HepG2 (cell line): ENCODE measurements around the gene FIBP. TPM values are rescaled to one million over a fixed set of nuclear protein-coding genes. Genes with fewer than 3 reads are reported as not detected.

Source experiments
- ADNP ChIP-seq: sonication (generic); formaldehyde crosslinking; IDR thresholded peaks from 2 replicates; pipeline ENCODE4 v1.4.0; 2020; ENCODE audit warnings: missing genetic modification reagents
- AFF4 ChIP-seq: sonication (generic); formaldehyde crosslinking; IDR thresholded peaks from 2 replicates; pipeline ENCODE4 v1.4.0; 2020; ENCODE audit warnings: missing genetic modification reagents
- ETV5 ChIP-seq: IDR thresholded peaks from 2 replicates; pipeline ENCODE4 v1.6.1; 2018; ENCODE audit warnings: missing biosample characterization, missing genetic modification reagents, inconsistent platforms, borderline replicate concordance
- EZH2 ChIP-seq: conservative IDR thresholded peaks from 2 replicates; pipeline ENCODE4 v1.6.1; 2012; ENCODE audit warnings: mild to moderate bottlenecking, low read depth, low read length, moderate library complexity
- GTF2F1 ChIP-seq: fragments of 150-350 bp; IDR thresholded peaks from 2 replicates; pipeline ENCODE4 v1.6.1; 2014; ENCODE audit warnings: low read length
- HOXA9 ChIP-seq: sonication (generic); formaldehyde crosslinking; IDR thresholded peaks from 2 replicates; pipeline ENCODE4 v1.8.1; 2022; ENCODE audit warnings: missing genetic modification reagents, mild to moderate bottlenecking, moderate library complexity, borderline replicate concordance
- KAT7 ChIP-seq: IDR thresholded peaks from 2 replicates; pipeline ENCODE4 v1.6.1; 2018; ENCODE audit warnings: borderline replicate concordance, missing compliant biosample characterization
- MAZ ChIP-seq, 2 experiments: sonication (generic) in 1 of 2; formaldehyde crosslinking in 1 of 2; IDR thresholded peaks; 2 replicates each; pipeline versions ENCODE4 v1.5.0 to v1.6.1; 2012 to 2020; ENCODE audit warnings: low read depth in 2 of 2, mild to moderate bottlenecking in 2 of 2, borderline replicate concordance in 1 of 2, improper control_type of control experiment in 1 of 2, low read length in 1 of 2, missing genetic modification reagents in 1 of 2, moderate library complexity in 1 of 2
- MIER3 ChIP-seq: IDR thresholded peaks from 2 replicates; pipeline ENCODE4 v1.6.1; 2016; ENCODE audit warnings: missing compliant biosample characterization, borderline replicate concordance
- POLR2A ChIP-seq, 2 experiments: IDR thresholded peaks; 2 replicates each; pipeline ENCODE4 v1.6.1; 2011; ENCODE audit warnings: low read depth in 2 of 2, low read length in 2 of 2, mild to moderate bottlenecking in 1 of 2, moderate library complexity in 1 of 2; ENCODE audit not compliant: insufficient read depth in 1 of 2
- RARG ChIP-seq: sonication (generic); formaldehyde crosslinking; IDR thresholded peaks from 2 replicates; pipeline ENCODE4 v1.4.0; 2020; ENCODE audit warnings: low read depth, mild to moderate bottlenecking, missing genetic modification reagents
- RCOR2 ChIP-seq: IDR thresholded peaks from 2 replicates; pipeline ENCODE4 v1.6.1; 2016; ENCODE audit warnings: missing biosample characterization, missing genetic modification reagents
- SETDB1 ChIP-seq: sonication (generic); formaldehyde crosslinking; IDR thresholded peaks from 2 replicates; pipeline ENCODE4 v1.5.1; 2020; ENCODE audit warnings: missing genetic modification reagents, mild to moderate bottlenecking, borderline replicate concordance
- SKIL ChIP-seq: sonication (generic); formaldehyde crosslinking; IDR thresholded peaks from 2 replicates; pipeline ENCODE4 v1.8.0; 2022; ENCODE audit warnings: missing genetic modification reagents, mild to moderate bottlenecking, moderate library complexity, borderline replicate concordance
- SP4 ChIP-seq: sonication (generic); formaldehyde crosslinking; IDR thresholded peaks from 2 replicates; pipeline ENCODE4 v1.8.1; 2023; ENCODE audit warnings: mild to moderate bottlenecking, missing genetic modification reagents
- SP5 ChIP-seq: IDR thresholded peaks from 2 replicates; pipeline ENCODE4 v1.6.1; 2016; ENCODE audit warnings: low read depth, borderline replicate concordance
- TRAFD1 ChIP-seq: sonication (generic); formaldehyde crosslinking; IDR thresholded peaks from 2 replicates; pipeline ENCODE4 v1.5.1; 2020; ENCODE audit warnings: missing genetic modification reagents, mild to moderate bottlenecking, borderline replicate concordance
- ZNF138 ChIP-seq: sonication (generic); formaldehyde crosslinking; IDR thresholded peaks from 2 replicates; pipeline ENCODE4 v1.5.0; 2020; ENCODE audit warnings: mild to moderate bottlenecking, low read depth, missing genetic modification reagents
- polyA plus RNA-seq, 8 experiments: library from polyadenylated mRNA; depleted of rRNA in 3 of 8; stranded (reverse) in 7 of 8; unstranded in 1 of 8; fragments of >200 nt; fragmentation: Illumina TruSeq in 4 of 8; extraction: Trizol in 4 of 8; gene quantifications; 2 replicates each; pipeline versions ENCODE4 v1.2.1 to v1.2.3, GENCODE V29; 2011 to 2016; ENCODE audit warnings: low read depth in 4 of 8, missing spikeins in 1 of 8, mixed read lengths in 1 of 8; ENCODE audit not compliant: insufficient read depth in 1 of 8
- total RNA-seq, 5 experiments: library from RNA; depleted of rRNA; stranded (reverse); fragments of >200 nt; fragmentation: Illumina TruSeq; extraction: Trizol; gene quantifications; 2 replicates each; pipeline ENCODE4 v1.2.3, GENCODE V29; 2016; ENCODE audit warnings: low read depth in 1 of 5

Gene FIBP
- total and polyA plus RNA-seq, 2 of the 13 experiments (the other 11 are each of a cell fraction or from before 2014, with no cell fraction given), result 42.9 to 62.1 TPM

- TF ChIP-seq AFF4 (CRISPR knock-in tag) (0 out of 2 replicates have a peak, but pooled peaks have one; percentile 23), RARG (0 out of 2 replicates have a peak, but pooled peaks have one; percentile 60), GTF2F1 (no peak), POLR2A (IDR thresholded peaks at IDR 0.05; ENCODE audit: insufficient read depth in 1 of 2, low read depth in 2 of 2, low read length in 2 of 2) (peak in 1 of 2 experiments; percentile 52; a peak in 1 of 4 replicates), SETDB1 (CRISPR knock-in tag) (no peak), MIER3 (CRISPR knock-in tag) (peak; percentile 87; the same call in 1 of the 2 replicates), MAZ (IDR thresholded peaks at IDR 0.05; ENCODE audit: borderline replicate concordance, low read depth, low read length) (peak; percentile 59; the same call in 1 of the 2 replicates), MAZ (CRISPR knock-in tag; IDR thresholded peaks at IDR 0.05; ENCODE audit: low read depth) (peak; percentile 88), TRAFD1 (CRISPR knock-in tag) (0 out of 2 replicates have a peak, but pooled peaks have one; percentile 21), SP5 (peak; percentile 34; the same call in 1 of the 2 replicates), SP4 (CRISPR knock-in tag) (peak; percentile 70; the same call in 1 of the 2 replicates), ZNF138 (CRISPR knock-in tag) (0 out of 2 replicates have a peak, but pooled peaks have one; percentile 56), ADNP (CRISPR knock-in tag) (peak; percentile 27; the same call in 1 of the 2 replicates), EZH2 (no peak), ETV5 (CRISPR knock-in tag) (peak; percentile 75), RCOR2 (0 out of 2 replicates have a peak, but pooled peaks have one; percentile 49), KAT7 (CRISPR knock-in tag) (peak; percentile 43; the same call in 1 of the 2 replicates), SKIL (CRISPR knock-in tag) (0 out of 2 replicates have a peak, but pooled peaks have one; percentile 19), HOXA9 (CRISPR knock-in tag) (peak; percentile 80; the same call in 1 of the 2 replicates)
Observed at GRCh38 chr11:65860278-65861164, 27.8 kb downstream of the FIBP start, which contains the start of gene MUS81 (continued).
